Activated CD4-positive, alpha-beta memory T cell treated with anti-CD3 and anti-CD28 coated beads for 36 hours (primary cell): ENCODE measurements around the gene UXS1. TPM values are rescaled to one million over a fixed set of nuclear protein-coding genes. Genes with fewer than 3 reads are reported as not detected.
"Not testable (repeated sequence)": the region's sequence is repeated elsewhere in the genome, so short reads cannot be mapped to it uniquely, and the experiment has no call there.

Experiments
- CTCF ChIA-PET: fragments of 350-600 bp; sonication (Branson Sonifier 250); formaldehyde crosslinking; loops from one replicate; lab custom pipeline; 2021; ENCODE audit warnings: antibody characterized with exemption, inconsistent platforms; lab: Charles Lee
- POLR2A ChIA-PET: fragments of 350-600 bp; sonication (Branson Sonifier 250); formaldehyde crosslinking; loops from one replicate; lab custom pipeline; 2021; ENCODE audit warnings: antibody characterized with exemption; lab: Charles Lee
- DNase-seq: peaks from one replicate; pipeline ENCODE4 v3.0.0-alpha.2; 2020
- H3K27ac Mint-ChIP-seq: one replicate; pipeline ENCODE4 v1.8.0; 2021; ENCODE audit warnings: mixed read lengths
- H3K27me3 Mint-ChIP-seq: one replicate; pipeline ENCODE4 v1.8.0; 2021; ENCODE audit warnings: mixed read lengths
- H3K36me3 Mint-ChIP-seq: one replicate; pipeline ENCODE4 v1.8.0; 2021; ENCODE audit warnings: mixed read lengths
- H3K4me1 Mint-ChIP-seq: one replicate; pipeline ENCODE4 v1.8.0; 2021; ENCODE audit warnings: low read depth, mixed read lengths
- H3K4me3 Mint-ChIP-seq: one replicate; pipeline ENCODE4 v1.8.0; 2021; ENCODE audit warnings: mild to moderate bottlenecking, mixed read lengths
- H3K9me3 Mint-ChIP-seq: one replicate; pipeline ENCODE4 v1.8.0; 2021; ENCODE audit warnings: mixed read lengths
- intact Hi-C: fragments of 100-400 bp; cut with micrococcal nuclease; formaldehyde crosslinking; loops from one replicate; pipeline ENCODE4 v1.15.1; 2023
- total RNA-seq, 2 experiments: library from RNA; stranded (reverse); gene quantifications; one replicate each; pipeline ENCODE4 v1.2.3, GENCODE V29; 2021

The UXS1 gene
- total RNA-seq, 2 experiments from 2014 or later, result 39.2 to 41.5 TPM

DNA sequence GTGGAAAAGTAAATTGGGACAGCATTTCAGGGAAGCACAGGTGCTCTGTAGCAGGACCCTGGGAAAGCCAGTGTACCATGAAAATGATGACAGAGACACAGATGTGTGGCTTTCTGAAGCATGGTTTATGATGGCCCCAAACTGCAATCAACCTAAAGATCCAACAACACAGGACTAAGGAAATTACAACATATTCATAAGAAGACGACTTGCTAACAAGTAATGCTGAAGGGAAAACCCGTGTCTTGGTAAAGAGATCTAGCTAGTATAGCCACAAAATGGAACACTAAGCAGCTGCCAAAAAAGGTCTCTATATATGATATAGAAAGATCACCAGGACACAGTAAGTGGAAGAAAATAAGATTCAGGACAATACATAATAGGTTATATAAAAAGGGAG is 53.2 kb downstream of the UXS1 start:
- ChIA-PET POLR2A (interaction anchor here (0.6 to 5.1 kb wide), 3 partner anchors 19 to 60 kb away, joined by 4 to 45 read pairs (median 41); partner anchors contain the start of gene UXS1), CTCF (interaction anchor here (0.8 to 2.3 kb wide), 2 partner anchors 20 to 36 kb away, joined by 3 to 9 read pairs; no protein-coding TSS in a partner anchor)
- no peak for DNase-seq
- H3K4me3 Mint-ChIP-seq, result peak overlapping the region; percentile 14
- intact Hi-C loops, result loop anchor here (1.0 to 5.0 kb wide), 3 partner anchors 34 to 394 kb away; no protein-coding TSS in a partner anchor
- peaks cover 77% of the 10 kb centered on the region for H3K4me1 Mint-ChIP-seq
- H3K9me3 Mint-ChIP-seq, result no peaks in the 10 kb centered on the region
- peak overlapping the region; percentile 82 for H3K27ac Mint-ChIP-seq
- peaks cover 29% of the 10 kb centered on the region for H3K36me3 Mint-ChIP-seq
- no peaks in the 10 kb centered on the region for H3K27me3 Mint-ChIP-seq

DNA sequence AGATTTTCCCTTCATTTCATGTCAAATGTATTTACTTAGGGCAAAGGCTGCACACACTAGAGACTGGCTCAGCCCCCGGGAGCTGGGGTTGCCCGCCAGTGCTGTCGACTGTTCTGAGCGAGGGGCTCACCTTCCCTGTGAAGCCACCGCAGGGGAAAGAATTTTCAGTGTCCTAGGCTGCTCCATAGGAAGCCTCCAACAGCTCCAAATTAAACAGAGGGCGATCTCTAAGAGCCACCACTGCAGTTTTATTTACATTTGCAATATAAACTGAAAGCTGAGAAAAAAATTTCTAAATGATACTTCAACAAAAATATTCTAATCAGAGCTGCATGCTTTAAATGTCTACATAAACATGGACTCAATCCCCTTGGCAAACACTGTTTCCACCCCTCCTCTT is 54.0 kb downstream of the UXS1 start:
- Mint-ChIP-seq H3K4me1 (peaks cover 71% of the 10 kb centered on the region), H3K9me3 (no peaks in the 10 kb centered on the region), H3K36me3 (peaks cover 26% of the 10 kb centered on the region), H3K4me3 (no peak overlapping the region), H3K27ac (peak overlapping the region; percentile 91), H3K27me3 (no peaks in the 10 kb centered on the region)
- DNase-seq, result no peak
- POLR2A ChIA-PET, result interaction anchor here (0.6 to 5.1 kb wide), 4 partner anchors 8 to 61 kb away, joined by 4 to 45 read pairs (median 22); partner anchors contain the start of gene UXS1
- CTCF ChIA-PET, result interaction anchor here (2.3 kb wide), 1 partner anchor 35 kb away, joined by 9 read pairs; no protein-coding TSS in a partner anchor
- intact Hi-C loops, result loop anchor here (5.0 kb wide), 2 partner anchors 33 to 393 kb away; no protein-coding TSS in a partner anchor

DNA sequence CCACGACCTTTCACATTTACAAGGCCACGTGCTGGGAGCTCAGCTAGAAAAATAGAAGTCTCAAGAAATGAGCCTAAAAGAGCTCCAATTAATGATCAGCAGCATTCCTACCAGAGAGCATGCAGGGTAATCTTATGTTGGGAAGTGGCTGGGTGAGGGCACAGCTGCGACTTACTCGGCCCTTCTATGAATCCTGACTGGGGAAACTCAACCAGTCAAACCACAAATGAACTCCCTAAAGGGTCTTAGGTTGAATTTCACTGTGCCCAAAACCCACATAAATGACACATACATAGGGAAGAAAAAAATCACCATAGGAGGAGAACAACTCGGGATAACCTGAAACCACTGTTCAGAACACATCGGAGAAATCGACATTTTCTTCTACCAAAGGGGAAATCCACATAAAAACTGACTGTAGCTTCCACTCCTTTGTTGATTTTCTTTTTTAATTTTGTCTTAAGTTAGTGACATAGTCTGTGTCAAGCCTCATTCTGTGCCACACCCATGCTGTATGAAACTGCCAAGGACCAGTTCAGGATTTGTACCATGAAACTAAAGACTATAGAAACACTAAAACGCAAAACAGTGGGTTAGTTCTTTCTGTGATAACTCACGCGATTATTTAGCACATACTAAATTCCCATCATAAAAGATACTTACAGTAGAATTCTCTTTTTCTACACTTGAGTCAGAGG is 54.7 kb downstream of the UXS1 start:
- intact Hi-C loops, result no loop called here
- no peaks in the 10 kb centered on the region for H3K27me3 Mint-ChIP-seq
- peak overlapping the region; percentile 91 for H3K27ac Mint-ChIP-seq
- no peak for DNase-seq
- ChIA-PET CTCF (interaction anchor here (0.9 to 1.1 kb wide), 2 partner anchors 8 to 53 kb away, joined by 3 to 4 read pairs; no protein-coding TSS in a partner anchor), POLR2A (interaction anchor here (1.6 to 5.1 kb wide), 3 partner anchors 9 to 54 kb away, joined by 4 to 45 read pairs (median 41); partner anchors contain the start of gene UXS1)
- peaks cover 21% of the 10 kb centered on the region for H3K36me3 Mint-ChIP-seq
- H3K9me3 Mint-ChIP-seq, result no peaks in the 10 kb centered on the region
- H3K4me1 Mint-ChIP-seq, result peaks cover 64% of the 10 kb centered on the region
- peak overlapping the region; percentile 78 for H3K4me3 Mint-ChIP-seq

DNA sequence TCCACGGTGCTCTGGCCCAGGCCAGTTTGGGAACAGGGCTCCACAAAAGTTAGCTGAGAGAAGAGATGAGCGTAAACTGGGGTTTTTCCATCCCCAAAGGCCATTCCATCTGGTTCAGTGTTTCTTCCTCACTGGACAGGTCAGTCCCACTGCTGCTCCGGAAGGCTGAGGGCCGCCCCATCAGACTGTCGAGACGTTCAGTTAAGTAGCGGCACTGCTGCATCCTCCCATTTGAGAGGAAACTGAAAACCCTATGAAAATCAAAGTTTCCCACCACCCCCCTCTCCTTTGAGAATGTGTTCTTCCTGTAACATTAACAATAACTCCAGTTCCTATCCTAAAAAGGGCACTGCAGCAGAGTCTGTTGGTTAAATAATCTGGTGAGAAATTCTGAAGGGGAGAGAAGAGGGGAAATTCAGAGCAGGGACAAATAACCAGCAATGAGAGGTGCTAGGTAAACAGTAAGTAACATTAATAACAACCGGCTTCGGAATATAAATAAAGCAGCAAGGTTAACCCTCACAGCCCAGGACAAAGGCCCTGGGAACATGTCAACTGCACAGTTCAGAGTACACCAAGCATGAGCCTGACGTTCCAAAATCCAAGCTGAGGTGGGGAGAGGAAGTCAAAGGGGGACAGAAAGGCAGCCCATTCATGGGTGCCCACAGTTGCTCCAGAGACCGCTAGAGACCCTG is 55.4 kb downstream of the UXS1 start:
- H3K36me3 Mint-ChIP-seq, result peaks cover 18% of the 10 kb centered on the region
- no peaks in the 10 kb centered on the region for H3K9me3 Mint-ChIP-seq
- peak overlapping the region; percentile 78 for H3K4me3 Mint-ChIP-seq
- intact Hi-C loops, result no loop called here
- DNase-seq, result peak; percentile 33
- no peaks in the 10 kb centered on the region for H3K27me3 Mint-ChIP-seq
- H3K27ac Mint-ChIP-seq, result peak overlapping the region; percentile 91
- H3K4me1 Mint-ChIP-seq, result peaks cover 57% of the 10 kb centered on the region
- POLR2A ChIA-PET, result interaction anchor here (0.9 to 5.1 kb wide), 4 partner anchors 10 to 55 kb away, joined by 3 to 45 read pairs (median 22); partner anchors contain the start of gene UXS1
- CTCF ChIA-PET, result interaction anchor here (0.9 to 1.1 kb wide), 2 partner anchors 9 to 54 kb away, joined by 3 to 4 read pairs; no protein-coding TSS in a partner anchor

DNA sequence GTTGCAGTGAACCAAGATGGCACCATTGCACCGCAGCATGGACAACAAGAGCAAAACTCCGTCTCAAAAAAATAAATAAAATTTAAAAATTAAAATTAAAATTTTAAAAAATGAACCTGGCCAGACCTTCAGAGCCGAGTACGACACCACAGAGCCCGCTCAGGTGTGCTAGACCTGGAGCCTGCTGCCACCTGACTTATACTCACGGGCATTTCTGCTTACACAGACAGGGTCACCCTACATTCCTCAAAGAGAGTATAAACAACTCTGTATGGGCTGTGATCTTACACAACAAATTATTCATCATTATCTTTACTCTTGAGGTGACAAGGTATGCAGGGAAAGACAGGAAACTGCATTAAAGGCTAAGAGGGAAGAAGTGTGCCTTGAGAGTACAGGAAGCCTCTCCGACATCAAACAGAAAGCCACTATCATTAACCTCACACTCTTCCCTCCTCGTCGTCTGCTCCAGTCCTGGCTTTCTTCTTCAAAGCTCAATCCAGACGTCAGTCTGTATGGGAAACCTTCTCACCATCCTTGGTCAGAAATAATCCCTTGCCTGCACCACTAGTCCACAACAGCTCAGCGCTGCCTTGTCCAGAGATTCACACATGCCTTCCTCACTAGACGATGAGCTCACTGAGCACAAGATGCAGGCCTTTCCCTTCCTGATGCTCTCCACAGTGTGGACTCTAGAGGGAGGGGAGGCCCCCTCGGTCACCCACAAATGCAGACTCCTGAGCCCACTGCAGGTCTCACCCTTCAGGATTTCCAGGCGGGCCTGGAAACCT is 56.2 kb downstream of the UXS1 start:
- POLR2A ChIA-PET, result interaction anchor here (0.9 to 5.1 kb wide), 3 partner anchors 22 to 55 kb away, joined by 3 to 45 read pairs (median 41); partner anchors contain the start of gene UXS1
- peaks cover 14% of the 10 kb centered on the region for H3K36me3 Mint-ChIP-seq

DNA sequence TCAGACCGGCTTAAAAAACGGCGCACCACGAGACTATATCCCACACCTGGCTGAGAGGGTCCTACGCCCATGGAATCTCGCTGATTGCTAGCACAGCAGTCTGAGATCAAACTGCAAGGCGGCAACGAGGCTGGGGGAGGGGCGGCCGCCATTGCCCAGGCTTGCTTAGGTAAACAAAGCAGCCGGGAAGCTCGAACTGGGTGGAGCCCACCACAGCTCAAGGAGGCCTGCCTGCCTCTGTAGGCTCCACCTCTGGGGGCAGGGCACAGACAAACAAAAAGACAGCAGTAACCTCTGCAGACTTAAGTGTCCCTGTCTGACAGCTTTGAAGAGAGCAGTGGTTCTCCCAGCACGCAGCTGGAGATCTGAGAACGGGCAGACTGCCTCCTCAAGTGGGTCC is 62.9 kb downstream of the UXS1 start:
- peaks cover 24% of the 10 kb centered on the region for H3K36me3 Mint-ChIP-seq
- H3K4me1 Mint-ChIP-seq, result peaks cover 34% of the 10 kb centered on the region
- H3K27ac Mint-ChIP-seq, H3K27me3 Mint-ChIP-seq, CTCF ChIA-PET, DNase-seq, H3K9me3 Mint-ChIP-seq, intact Hi-C loops, H3K4me3 Mint-ChIP-seq, POLR2A ChIA-PET: not testable (repeated sequence)

More for the DNA sequence above, 56.2 kb downstream of the UXS1 start:
- Mint-ChIP-seq H3K27ac (peak overlapping the region; percentile 91), H3K27me3 (no peaks in the 10 kb centered on the region), H3K9me3 (no peaks in the 10 kb centered on the region), H3K4me1 (peaks cover 51% of the 10 kb centered on the region), H3K4me3 (peak overlapping the region; percentile 78)
- intact Hi-C loops, result no loop called here
- peak; percentile 44 for DNase-seq
- CTCF ChIA-PET, result no interaction called here

DNA sequence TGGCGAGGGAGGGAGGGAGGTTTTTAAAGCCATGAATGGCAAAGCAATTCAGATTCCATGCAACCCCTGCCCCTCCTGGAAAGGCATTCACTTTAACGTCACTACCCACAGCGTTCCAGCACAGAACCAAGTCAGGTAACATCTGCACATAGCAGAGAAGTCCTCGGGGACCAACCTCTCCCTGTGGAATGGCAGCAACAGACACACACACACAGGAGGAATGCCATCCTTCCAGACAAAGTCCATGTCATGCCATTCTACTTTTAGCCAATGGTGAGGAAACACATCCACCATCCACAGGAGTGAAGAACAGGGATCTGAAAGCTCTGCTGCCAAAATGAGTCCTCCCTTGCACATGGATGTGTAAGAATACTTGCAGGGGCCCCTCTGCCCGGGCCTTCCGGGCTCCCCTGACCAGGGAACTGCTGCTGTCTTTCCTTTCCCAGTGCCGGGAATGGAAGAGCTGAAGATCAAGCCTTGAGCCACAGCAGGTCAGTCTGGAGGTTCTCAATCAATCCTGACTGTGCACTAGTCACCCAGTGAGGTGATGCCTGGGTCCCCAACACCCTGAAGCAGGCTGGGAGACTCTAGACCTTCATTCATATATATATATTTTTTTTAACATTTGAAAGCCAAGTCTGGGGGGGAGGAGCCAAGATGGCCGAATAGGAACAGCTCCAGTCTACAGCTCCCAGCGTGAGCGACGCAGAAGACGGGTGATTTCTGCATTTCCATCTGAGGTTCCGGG is 63.7 kb downstream of the UXS1 start:
- ChIA-PET CTCF (no interaction called here), POLR2A (no interaction called here)
- Mint-ChIP-seq H3K4me3 (no peak overlapping the region), H3K27ac (no peak overlapping the region), H3K36me3 (peaks cover 28% of the 10 kb centered on the region), H3K4me1 (peaks cover 34% of the 10 kb centered on the region), H3K9me3 (no peaks in the 10 kb centered on the region), H3K27me3 (no peaks in the 10 kb centered on the region)
- DNase-seq, result no peak
- intact Hi-C loops, result no loop called here

DNA sequence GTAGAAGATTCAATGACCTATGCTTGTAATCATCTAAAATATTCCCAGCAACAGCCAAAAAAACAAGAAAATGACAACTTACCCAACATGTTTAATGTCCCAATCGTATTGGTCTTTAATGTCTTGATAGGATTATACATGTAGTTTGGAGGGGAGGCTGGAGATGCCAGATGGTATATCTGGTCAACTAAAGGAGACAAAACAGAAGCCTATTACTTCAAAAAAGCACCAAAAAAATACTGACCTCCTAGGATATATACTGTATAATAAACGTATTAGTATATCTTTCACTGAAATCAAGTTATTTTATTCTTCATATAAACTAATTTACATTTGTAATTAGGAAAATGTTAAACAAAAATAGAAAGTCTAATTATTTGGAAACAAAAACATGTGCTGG is 64.5 kb downstream of the UXS1 start:
- H3K36me3 Mint-ChIP-seq, result peaks cover 34% of the 10 kb centered on the region
- no peak for DNase-seq
- intact Hi-C loops, result loop anchor here (5.0 kb wide), 1 partner anchor 33 kb away; no protein-coding TSS in a partner anchor
- no peak overlapping the region for H3K27ac Mint-ChIP-seq
- H3K4me3 Mint-ChIP-seq, result no peak overlapping the region
- H3K9me3 Mint-ChIP-seq, result no peaks in the 10 kb centered on the region
- peaks cover 36% of the 10 kb centered on the region for H3K4me1 Mint-ChIP-seq
- no peaks in the 10 kb centered on the region for H3K27me3 Mint-ChIP-seq
- POLR2A ChIA-PET, result no interaction called here
- CTCF ChIA-PET, result no interaction called here

DNA sequence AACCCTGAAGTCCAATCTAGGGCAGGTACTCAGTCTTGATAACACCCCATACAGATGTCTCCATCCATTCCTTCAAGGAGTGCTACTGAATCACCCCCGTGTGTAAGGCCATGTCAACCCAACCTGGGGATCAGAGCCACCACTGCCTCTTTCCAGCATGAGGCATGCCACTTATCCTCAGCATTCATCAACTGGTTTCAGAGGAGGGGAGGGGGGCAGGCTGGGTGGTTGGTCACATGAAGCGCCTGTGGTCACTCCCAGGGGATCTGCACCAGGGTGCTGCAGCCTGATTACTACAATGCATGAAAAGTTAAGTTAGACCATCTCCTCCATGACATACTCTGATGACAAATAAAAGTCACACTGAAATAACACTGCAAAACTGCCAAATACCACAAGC is 65.0 kb downstream of the UXS1 start:
- no peak overlapping the region for H3K27ac Mint-ChIP-seq
- H3K9me3 Mint-ChIP-seq, result no peaks in the 10 kb centered on the region
- H3K27me3 Mint-ChIP-seq, result no peaks in the 10 kb centered on the region
- ChIA-PET POLR2A (no interaction called here), CTCF (no interaction called here)
- peaks cover 34% of the 10 kb centered on the region for H3K36me3 Mint-ChIP-seq
- peaks cover 36% of the 10 kb centered on the region for H3K4me1 Mint-ChIP-seq
- no peak for DNase-seq
- H3K4me3 Mint-ChIP-seq, result no peak overlapping the region
- intact Hi-C loops, result loop anchor here (5.0 kb wide), 1 partner anchor 33 kb away; no protein-coding TSS in a partner anchor

DNA sequence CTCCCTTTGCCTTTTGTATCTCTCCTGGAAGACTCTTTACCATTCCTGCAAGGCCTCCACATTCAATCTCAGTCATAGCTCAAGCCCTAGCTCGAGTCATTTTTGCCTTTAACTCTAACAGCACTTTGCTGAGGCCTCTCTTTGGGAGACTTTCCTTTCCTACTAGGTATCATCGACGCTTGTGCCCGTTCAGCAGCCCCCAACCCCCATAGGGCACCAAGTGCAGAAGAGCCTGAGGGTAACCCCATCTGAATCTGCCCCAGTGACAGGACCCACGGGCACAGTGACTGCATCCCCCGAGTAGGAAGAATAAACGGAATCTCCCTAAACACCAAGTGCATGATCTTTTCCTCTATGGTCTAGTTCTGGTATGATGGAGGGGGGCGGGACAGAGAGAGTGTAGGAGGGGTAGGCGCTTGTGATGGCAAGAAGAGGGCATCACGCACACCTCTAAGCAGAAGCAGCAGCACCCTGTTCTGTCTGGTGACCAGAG is 66.3 kb downstream of the UXS1 start:
- ChIA-PET POLR2A (no interaction called here), CTCF (interaction anchor here (1.3 kb wide), 1 partner anchor 33 kb away, joined by 3 read pairs; no protein-coding TSS in a partner anchor)
- Mint-ChIP-seq H3K4me3 (no peak overlapping the region), H3K9me3 (no peaks in the 10 kb centered on the region), H3K27me3 (no peaks in the 10 kb centered on the region), H3K27ac (peak overlapping the region; percentile 65), H3K4me1 (peaks cover 36% of the 10 kb centered on the region), H3K36me3 (peaks cover 37% of the 10 kb centered on the region)
- peak; percentile 49 for DNase-seq
- intact Hi-C loops, result loop anchor here (5.0 kb wide), 1 partner anchor 34 kb away; no protein-coding TSS in a partner anchor
